ENCODE results near the gene ZNF593.

DNA sequence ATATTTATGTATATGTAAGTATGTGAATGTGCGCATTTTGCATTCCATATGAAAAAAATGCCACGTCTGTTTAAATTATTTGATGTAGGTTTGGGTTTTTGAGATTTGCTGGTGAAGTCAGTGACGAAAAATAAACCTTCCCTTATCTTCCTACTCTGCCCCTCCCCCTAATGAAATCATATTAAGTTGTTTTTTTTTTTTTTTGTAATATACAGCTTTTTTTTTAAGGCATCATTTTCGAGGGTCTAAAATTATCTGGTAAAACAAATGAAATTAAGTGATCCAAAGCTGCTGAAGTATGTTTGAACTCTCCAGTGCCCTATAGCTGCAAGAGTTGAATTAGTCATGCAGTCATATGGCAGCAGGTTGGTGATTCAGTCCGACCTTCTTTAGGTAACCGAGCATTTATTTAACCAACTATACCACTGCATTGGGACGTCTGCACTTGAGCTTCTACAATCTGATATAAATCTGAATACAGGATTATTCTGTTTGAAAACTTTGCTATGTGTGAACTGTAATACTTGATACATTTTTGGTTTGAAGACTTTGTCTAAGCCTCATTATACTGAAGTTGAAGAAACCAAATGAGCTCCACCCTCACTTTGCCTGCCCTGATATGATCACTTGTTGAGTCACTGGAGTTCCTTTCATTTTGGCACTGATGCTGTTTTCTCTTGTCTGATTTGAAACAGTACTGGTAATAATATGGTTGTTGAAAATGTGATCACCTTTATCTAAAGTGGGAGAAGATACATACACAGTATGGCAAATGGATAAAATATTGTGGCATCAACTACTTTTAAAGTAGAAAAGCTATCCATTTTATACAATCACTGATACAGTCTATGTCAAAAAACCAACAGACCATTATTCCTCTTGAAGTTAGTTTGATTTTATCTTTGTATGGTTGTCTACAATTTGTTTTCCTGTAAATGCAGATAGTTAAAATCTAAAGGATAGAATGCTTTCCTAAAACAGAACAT, 46.4 kb upstream of the ZNF593 start:
- TF ChIP-seq, protein P1, sequence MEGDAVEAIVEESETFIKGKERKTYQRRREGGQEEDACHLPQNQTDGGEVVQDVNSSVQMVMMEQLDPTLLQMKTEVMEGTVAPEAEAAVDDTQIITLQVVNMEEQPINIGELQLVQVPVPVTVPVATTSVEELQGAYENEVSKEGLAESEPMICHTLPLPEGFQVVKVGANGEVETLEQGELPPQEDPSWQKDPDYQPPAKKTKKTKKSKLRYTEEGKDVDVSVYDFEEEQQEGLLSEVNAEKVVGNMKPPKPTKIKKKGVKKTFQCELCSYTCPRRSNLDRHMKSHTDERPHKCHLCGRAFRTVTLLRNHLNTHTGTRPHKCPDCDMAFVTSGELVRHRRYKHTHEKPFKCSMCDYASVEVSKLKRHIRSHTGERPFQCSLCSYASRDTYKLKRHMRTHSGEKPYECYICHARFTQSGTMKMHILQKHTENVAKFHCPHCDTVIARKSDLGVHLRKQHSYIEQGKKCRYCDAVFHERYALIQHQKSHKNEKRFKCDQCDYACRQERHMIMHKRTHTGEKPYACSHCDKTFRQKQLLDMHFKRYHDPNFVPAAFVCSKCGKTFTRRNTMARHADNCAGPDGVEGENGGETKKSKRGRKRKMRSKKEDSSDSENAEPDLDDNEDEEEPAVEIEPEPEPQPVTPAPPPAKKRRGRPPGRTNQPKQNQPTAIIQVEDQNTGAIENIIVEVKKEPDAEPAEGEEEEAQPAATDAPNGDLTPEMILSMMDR (IDR thresholded peaks at IDR 0.05): no peak
- no peak for TF ChIP-seq POLR2A (IDR thresholded peaks at IDR 0.05)

All from uterus (tissue), 2 donors.